Ovary (tissue), 9 donors: ENCODE results near the gene SLA2. TPM values are rescaled to one million over a fixed set of nuclear protein-coding genes. Genes with fewer than 3 reads are reported as not detected.

ENCODE experiments used
- DNase-seq, 5 donors: peaks; one replicate each; pipeline ENCODE4 v3.0.0-alpha.2; 2019 to 2020
- H3K27ac ChIP-seq, 2 donors: fragments of 200-600 bp; one replicate each; pipeline versions ENCODE4 v1.5.1 to v1.8.0; 2019 to 2022
- H3K27me3 ChIP-seq: fragments of 200-600 bp; one replicate; pipeline ENCODE4 v1.8.0; 2022
- H3K36me3 ChIP-seq: fragments of 200-600 bp; sonication (generic); one replicate; pipeline ENCODE4 v1.5.1; 2019
- H3K4me1 ChIP-seq: one replicate; pipeline ENCODE4 v1.8.1; 2013; ENCODE audit warnings: mild to moderate bottlenecking, moderate library complexity; ENCODE audit not compliant: insufficient read depth
- H3K4me3 ChIP-seq: fragments of 200-600 bp; sonication (generic); one replicate; pipeline ENCODE4 v1.5.1; 2017
- H3K9me3 ChIP-seq, 2 donors: fragments of 200-600 bp in 1 of 2; sonication (generic) in 1 of 2; one replicate each; pipeline versions ENCODE4 v1.5.1 to v1.8.1; 2013 to 2019; ENCODE audit warnings: mild to moderate bottlenecking in 1 of 2, moderate library complexity in 1 of 2
- CTCF ChIP-seq, 3 donors: fragments of 450-650 bp in 2 of 3; fragments of 200-600 bp in 1 of 3; IDR thresholded peaks; one replicate each; pipeline versions ENCODE4 v1.5.1 to v1.8.0; 2016 to 2022; ENCODE audit warnings: antibody characterized with exemption in 3 of 3, mild to moderate bottlenecking in 1 of 3
- EP300 ChIP-seq: sonication (generic); formaldehyde crosslinking; IDR thresholded peaks from one replicate; pipeline ENCODE4 v1.6.1; 2017; ENCODE audit warnings: antibody characterized with exemption
- POLR2A ChIP-seq: fragments of 450-650 bp; IDR thresholded peaks from one replicate; pipeline ENCODE4 v1.6.1; 2017; ENCODE audit warnings: antibody characterized with exemption, mild to moderate bottlenecking, moderate library complexity
- WGBS, 3 donors: extraction: QIAGEN DNeasy Blood & Tissue Kit in 1 of 3; methylation state at CpG; one replicate each; pipeline versions ENCODE4 v1.1.5 to v1.1.7; 2013 to 2017; 5-methylcytosine and 5-hydroxymethylcytosine counted together
- intact Hi-C, 4 donors: fragments of 100-400 bp; cut with DNase I; formaldehyde crosslinking; loops; one replicate each; pipeline versions ENCODE4 v1.11.0 to v1.15.1; 2022 to 2023
- polyA plus RNA-seq, 2 donors: library from polyadenylated mRNA; stranded (reverse); fragments of 200-250 nt in 1 of 2; fragments of 350-450 nt in 1 of 2; fragmentation: Illumina TruSeq in 1 of 2; extraction: RNeasy Lipid Tissue Mini Kit (QIAGEN cat#74804) in 1 of 2; gene quantifications; one replicate each; pipeline ENCODE4 v1.2.3, GENCODE V29; 2013 to 2014
- total RNA-seq, 7 donors: library from RNA; depleted of rRNA in 2 of 7; stranded (reverse); fragments of >200 nt in 2 of 7; fragmentation: NEBNext Ultra II Directional in 3 of 7; extraction: Animal tissue kit (Norgen Biotek cat#: 25700) in 3 of 7; gene quantifications; one replicate each; pipeline versions ENCODE4 v1.1.0 to v1.2.4, GENCODE V29; 2016 to 2023
- donor health status: DM: no; HTN: no; CAD: no; lungs with moderate emphysema.
- donor health status: DM: no; HTN: no; CAD: no.
- donor health status: Bipolar disorder and iron deficiency.
- donor health status: DM: yes; HTN: yes; CAD: no.
- donor health status: DM: no; HTN: no; CAD: no.
- donor health status: DM: yes; HTN: yes; CAD: no.

SLA2 gene
- total and polyA plus RNA-seq, 9 donors, result 0.10 to 1.1 (median 0.29) TPM; not detected in 1

- TF ChIP-seq EP300 (no peak), POLR2A (no peak), CTCF (IDR thresholded peaks at IDR 0.05) (no peak)
- intact Hi-C loops, result loop anchor here in 2 of 4 donors (5.0 to 10.0 kb wide), 2 partner anchors 36 to 129 kb away; no protein-coding TSS in a partner anchor
- WGBS, 3 donors, result 81 to 90% (median 82%) methylated on average over 5 of the region's 5 CpGs
Observed at GRCh38 chr20:36593347-36593929, 52.6 kb downstream of the SLA2 start.

GRCh38 chr20:36591854-36592641 lies 53.9 kb downstream of the SLA2 start:
- Histone ChIP-seq H3K27me3 (no peaks in the 10 kb centered on the region), H3K4me3 (no peak overlapping the region), H3K36me3 (no peaks in the 10 kb centered on the region), H3K9me3 (no peaks in the 10 kb centered on the region), H3K4me1 (peaks cover 8% of the 10 kb centered on the region), H3K27ac (no peak overlapping the region)
- no peak for TF ChIP-seq EP300
- TF ChIP-seq POLR2A, result no peak
- peak in 2 of 3 donors; percentile 33 to 46 for TF ChIP-seq CTCF (IDR thresholded peaks at IDR 0.05)
- WGBS, 3 donors, result 15 to 38% (median 19%) methylated on average over 9 of the region's 9 CpGs
- DNase-seq, result peak in 3 of 5 donors; percentile 34 to 51 (median 48)
- intact Hi-C loops, result loop anchor here in 2 of 4 donors (5.0 to 10.0 kb wide), 2 partner anchors 35 to 127 kb away; no protein-coding TSS in a partner anchor

More at GRCh38 chr20:36593347-36593929, 52.6 kb downstream of the SLA2 start:
- H3K4me1 ChIP-seq, result peaks cover 5% of the 10 kb centered on the region
- no peaks in the 10 kb centered on the region for H3K9me3 ChIP-seq
- H3K27me3 ChIP-seq, result no peaks in the 10 kb centered on the region
- H3K36me3 ChIP-seq, result no peaks in the 10 kb centered on the region
- no peak overlapping the region for H3K27ac ChIP-seq
- DNase-seq, result no peak
- no peak overlapping the region for H3K4me3 ChIP-seq

GRCh38 chr20:36591281-36591680 lies 54.7 kb downstream of the SLA2 start:
- no peak for TF ChIP-seq POLR2A
- TF ChIP-seq EP300, result no peak
- TF ChIP-seq CTCF (IDR thresholded peaks at IDR 0.05), result no peak
- 61 to 71% (median 62%) methylated on average over 5 of the region's 5 CpGs for WGBS, 3 donors
- Histone ChIP-seq H3K27ac (no peak overlapping the region), H3K4me1 (peaks cover 12% of the 10 kb centered on the region), H3K9me3 (no peaks in the 10 kb centered on the region), H3K4me3 (no peak overlapping the region), H3K27me3 (no peaks in the 10 kb centered on the region), H3K36me3 (no peaks in the 10 kb centered on the region)
- DNase-seq, result peak in 1 of 5 donors; percentile 37
- intact Hi-C loops, result loop anchor here in 2 of 4 donors (5.0 to 10.0 kb wide), 2 partner anchors 34 to 126 kb away; no protein-coding TSS in a partner anchor

GRCh38 chr20:36587388-36588070 lies 58.5 kb downstream of the SLA2 start:
- 52 to 79% (median 62%) methylated on average over 3 of the region's 3 CpGs for WGBS, 3 donors
- Histone ChIP-seq H3K4me3 (no peak overlapping the region), H3K27me3 (no peaks in the 10 kb centered on the region), H3K9me3 (no peaks in the 10 kb centered on the region), H3K27ac (no peak overlapping the region), H3K36me3 (no peaks in the 10 kb centered on the region), H3K4me1 (peaks cover 12% of the 10 kb centered on the region)
- TF ChIP-seq POLR2A, result no peak
- TF ChIP-seq CTCF (IDR thresholded peaks at IDR 0.05), result no peak
- TF ChIP-seq EP300, result no peak
- intact Hi-C loops, result no loop called here
- peak in 1 of 5 donors; percentile 25 for DNase-seq
